HG03442 (cell line): ENCODE measurements around the gene CFAP53.
A peak's percentile ranks its signal among the peaks of the same experiment; 100 is the strongest.
"Not testable (repeated sequence)": the region's sequence is repeated elsewhere in the genome, so short reads cannot be mapped to it uniquely, and the experiment has no call there.

Experiments used
- ATAC-seq: cut with Tn5 transposase; IDR thresholded peaks from one replicate; pipeline ENCODE4 v1.9.1; 2021; ENCODE audit warnings: mild to moderate bottlenecking, moderate library complexity; ENCODE audit not compliant: unreplicated experiment

Gene CFAP53

DNA sequence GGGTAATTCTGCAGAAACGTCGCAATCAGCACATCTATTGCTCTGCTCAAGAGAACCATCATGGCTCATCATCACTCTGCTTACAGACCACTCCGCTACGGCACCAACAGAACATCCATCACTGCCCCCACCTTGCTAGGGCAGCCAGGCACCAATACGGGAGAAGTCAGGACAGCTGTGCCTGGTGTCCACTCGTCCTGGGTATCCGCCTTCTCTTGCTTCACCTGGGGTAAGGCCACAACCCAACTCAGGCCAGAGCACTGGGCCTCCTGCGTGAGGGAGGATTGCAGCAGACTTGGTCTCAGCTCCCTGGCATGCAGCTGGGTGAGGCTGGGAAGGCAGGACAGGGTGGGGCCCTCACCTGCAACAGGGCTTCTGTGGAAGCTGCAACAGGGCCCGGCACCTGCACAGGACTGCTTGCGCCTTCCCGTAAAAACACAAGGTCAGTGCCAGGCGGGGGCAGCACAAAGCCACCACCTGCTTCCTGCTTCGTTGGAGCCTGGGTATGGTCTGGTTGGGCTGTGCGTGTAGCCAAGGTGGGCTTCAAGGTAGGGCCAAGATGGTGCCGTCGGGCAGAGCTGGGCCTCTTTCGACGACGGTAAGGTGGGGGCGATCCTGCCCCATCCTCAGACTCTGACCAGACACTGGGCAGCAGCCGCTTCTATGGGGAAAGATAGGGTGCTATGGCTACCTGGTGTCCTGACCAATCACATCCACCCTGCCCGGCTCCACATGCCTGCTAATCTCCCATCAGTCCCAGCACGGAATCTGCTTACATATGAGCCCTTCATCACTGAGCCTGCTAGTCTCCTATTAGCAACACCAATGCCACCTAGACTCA, 7.1 kb upstream of the CFAP53 start:
- no peak for ATAC-seq

DNA sequence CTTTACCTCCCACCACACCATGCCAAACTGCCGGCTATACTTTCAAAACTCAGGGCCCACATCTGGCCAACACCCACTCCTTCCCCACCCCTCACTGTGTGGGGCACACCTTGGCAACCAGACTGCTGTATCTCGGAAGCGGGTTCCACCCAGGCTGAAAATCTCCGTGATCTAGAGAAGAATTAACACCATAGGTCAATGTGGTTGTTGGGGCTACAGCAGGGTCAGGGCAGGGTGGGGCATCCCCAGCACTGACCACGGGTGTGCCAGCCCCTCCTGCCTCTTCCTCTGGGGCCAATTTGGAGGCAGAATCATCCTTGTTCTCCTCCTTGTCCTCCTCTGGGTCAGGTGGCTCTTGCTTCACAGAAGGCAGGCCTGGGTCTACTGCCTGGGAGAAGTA, 6.3 kb upstream of the CFAP53 start:
- no peak for ATAC-seq

DNA sequence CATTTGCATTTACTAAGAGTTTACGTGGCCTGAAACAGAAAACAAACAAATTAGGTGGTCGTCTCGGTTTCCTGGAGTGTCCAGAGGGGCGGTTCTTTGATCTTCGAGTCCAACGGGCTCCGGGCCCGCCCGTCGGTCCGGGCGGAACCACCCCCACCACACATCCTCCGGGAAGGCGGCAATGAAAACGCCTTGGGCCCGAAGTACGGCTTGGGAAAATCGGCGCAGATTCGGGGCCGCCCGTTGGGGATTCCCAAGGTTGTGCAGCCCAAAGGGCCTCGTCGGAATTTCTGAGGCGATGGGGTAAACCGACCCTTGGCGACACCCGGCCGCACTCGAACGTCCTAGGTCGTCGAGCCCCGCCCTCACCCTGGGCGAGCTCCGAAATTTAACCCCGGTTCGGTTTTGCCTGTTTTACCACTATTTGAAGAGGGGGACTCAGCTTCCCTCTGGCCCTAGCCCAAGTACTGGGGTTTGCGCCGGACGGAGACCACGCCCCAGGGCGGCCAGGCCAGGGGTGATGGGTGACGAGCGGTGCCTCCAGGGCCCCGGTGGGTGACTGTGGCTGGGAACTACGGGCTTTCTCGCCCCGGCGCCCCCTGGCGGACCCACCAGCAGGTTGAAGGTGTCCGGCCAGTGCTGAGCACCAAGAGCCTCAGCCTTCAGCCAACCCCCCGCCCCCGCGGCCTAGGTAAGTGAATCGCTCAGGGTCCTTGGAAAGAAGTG, 1.9 kb upstream of the CFAP53 start:
- peak; percentile 72 for ATAC-seq

- ATAC-seq, result no peak
These were observed 3.3 kb downstream of the CFAP53 start for GRCh38 chr18:50262977-50263376.

DNA sequence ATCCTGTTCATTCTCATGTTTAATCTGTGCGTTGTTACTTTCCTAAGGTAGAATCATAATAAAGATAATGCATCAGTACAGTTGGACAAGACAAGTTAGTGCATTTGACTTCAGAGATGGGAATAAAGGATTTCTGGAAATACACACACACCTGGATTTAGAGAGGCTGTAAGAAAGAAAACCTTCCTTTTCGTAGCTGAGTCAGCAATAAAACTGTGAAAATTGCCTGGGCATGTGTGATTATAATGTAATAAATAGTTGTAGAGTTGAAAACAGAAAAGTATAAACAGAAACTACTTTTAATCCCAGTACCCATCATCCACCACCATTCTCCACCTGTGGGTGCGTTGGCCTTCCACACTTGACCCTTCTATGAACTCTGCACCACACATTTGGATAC, 15.4 kb downstream of the CFAP53 start:
- no peak for ATAC-seq

GRCh38 chr18:50249576-50249975, 16.7 kb downstream of the CFAP53 start:
- no peak for ATAC-seq

DNA sequence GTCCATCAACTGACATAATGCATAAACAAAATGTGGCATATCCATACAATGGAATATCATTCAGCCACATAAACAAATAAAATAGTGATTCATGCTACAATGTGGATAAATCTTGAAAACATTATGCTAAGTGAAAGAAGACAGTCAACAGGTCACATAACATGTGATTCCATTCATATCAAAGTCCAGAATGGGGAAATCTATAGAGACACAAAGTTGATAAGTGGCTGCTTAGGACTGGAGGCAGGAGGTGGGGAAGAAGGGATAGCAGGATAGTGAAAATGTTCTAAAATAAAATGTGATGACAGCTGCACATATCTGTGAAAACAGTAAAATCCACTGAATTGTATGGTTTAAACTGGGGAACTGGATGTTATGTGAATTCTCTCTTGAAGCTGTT, 18.7 kb downstream of the CFAP53 start:
- no peak for ATAC-seq

DNA sequence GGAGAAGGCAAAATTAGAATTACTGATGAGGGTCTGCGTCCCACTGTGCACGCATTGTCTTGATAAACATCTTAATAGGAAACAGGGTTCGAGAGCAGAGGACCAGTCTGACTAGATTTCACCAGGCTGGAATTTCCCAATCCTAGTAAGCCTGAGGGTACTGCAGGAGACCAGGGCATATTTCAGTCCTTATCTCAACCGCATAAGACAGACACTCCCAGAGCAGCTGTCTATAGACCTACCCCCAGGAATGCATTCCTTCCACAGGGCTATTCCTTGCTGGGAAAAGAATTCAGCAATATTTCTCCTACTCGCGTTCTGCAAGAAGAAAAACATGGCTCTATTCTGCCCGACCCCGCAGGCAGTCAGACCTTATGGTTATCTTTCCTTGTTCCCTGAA, 24.5 kb downstream of the CFAP53 start:
- not testable (repeated sequence) for ATAC-seq

- ATAC-seq, result no peak
These were observed 26.2 kb downstream of the CFAP53 start for GRCh38 chr18:50240080-50240563.

DNA sequence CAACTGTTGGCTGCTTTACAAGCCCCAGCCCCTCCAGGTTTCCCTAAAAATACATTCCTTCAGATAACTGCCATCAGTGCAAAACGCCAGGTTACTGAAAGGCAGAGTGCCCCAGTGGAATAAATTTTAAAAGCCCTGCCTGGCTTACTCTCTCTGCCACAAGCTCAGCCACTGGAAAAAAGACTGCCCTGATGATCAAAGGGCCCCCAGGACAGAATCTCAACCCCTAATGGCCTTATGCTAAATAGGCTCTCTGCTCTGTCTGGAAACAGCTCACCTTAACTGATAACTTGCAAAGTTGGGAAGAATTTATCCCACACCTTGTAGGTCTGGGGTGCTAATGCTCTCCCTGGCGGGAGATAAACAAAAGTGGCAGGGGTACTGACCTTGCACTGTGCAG, 33.9 kb downstream of the CFAP53 start:
- no peak for ATAC-seq

DNA sequence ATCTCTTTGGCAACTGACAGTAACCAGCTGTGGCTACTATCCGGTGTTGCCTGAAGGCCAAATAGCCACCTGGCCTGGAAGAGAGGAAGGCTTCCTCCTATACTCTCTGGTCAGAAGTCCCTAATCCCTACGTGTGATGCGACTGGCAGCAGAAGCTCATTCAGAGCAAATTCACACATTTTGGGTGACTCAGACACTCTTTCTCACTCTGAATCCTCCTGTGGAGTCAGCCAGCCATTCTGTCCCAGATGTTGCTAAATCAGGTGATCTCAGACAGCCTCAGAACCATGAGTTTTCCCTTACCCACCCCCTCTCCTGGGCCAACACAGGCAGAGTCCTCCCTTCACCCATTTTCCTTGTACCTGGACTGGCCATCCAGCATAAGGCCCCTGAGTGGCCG, 34.7 kb downstream of the CFAP53 start:
- no peak for ATAC-seq

GRCh38 chr18:50220249-50220648, 46.0 kb downstream of the CFAP53 start:
- ATAC-seq, result not testable (repeated sequence)

- no peak for ATAC-seq
These were observed 47.7 kb downstream of the CFAP53 start for GRCh38 chr18:50218432-50219197.

GRCh38 chr18:50209311-50209710, 57.0 kb downstream of the CFAP53 start:
- ATAC-seq, result no peak

- no peak for ATAC-seq
These were observed 58.6 kb downstream of the CFAP53 start for GRCh38 chr18:50207722-50208121.

GRCh38 chr18:50203801-50204604, 62.3 kb downstream of the CFAP53 start:
- ATAC-seq, result no peak

DNA sequence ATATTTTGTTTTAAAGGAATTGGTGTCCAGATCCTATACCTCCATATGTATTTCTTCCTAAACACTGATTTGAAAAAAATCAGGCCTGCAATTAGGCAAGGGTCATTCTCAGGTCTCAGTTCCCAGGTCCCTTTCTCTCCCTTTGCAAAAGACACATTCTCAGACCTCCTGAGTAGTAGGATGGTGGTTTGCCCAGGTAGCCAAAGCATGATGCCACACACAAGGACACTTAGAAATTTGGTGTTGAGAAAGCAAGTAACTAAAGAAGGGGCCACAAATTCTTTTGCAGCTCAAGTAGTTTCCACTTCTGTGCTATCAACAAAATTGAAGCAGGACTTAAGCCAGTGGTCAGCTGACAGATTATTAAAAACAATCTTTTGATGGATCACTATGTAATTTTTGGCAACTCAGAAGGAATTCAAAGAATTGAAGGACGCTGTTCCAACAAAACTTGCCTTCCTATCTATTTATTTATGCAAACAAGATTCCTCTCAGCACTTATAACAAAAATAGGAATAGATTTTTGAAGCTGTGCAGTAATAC, 64.7 kb downstream of the CFAP53 start:
- ATAC-seq, result no peak

- ATAC-seq, result no peak
These were observed 66.4 kb downstream of the CFAP53 start for GRCh38 chr18:50199921-50200320.

DNA sequence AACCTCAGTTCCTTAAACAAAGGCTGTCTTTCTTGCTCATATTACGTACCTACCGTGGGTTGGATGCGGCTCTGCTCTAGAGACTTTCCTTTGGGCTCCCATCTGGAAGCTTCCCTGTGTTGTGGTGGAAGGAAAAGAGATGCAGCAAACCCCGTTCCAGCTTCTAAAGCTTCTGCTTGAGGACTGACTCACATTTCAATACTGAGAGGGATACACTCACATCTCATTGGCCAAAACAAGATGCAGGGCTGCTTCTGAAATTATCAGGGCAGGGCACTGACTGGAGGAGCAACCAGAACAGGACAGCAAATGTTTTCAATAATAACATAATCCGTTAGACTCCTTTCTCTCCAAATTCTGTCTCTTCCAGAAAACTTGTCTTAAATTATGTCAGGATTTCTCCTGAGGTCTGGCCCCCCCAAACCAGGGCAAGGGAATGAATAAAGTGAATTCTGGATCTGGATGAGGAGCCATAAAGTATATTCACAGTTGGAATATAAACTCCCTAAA, 66.9 kb downstream of the CFAP53 start:
- ATAC-seq, result no peak

DNA sequence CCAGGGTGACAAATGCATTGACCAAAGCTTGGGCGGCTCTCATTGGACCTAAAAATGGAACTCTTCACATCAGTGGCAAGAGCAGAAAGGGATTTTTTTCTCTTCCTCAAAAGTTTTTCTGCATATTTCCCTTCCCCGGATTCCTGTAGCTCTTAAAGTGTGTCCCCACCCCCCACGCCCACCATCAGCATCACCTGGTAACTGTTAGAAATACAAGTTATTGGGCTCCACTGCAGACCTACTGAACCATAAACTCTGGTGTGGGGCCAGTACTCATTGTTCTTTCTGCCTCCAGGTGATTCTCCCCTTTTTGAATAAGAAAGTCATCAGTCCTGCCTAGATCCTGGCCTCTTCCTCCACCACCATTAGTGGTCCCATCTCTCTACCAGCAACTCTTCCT, 70.0 kb downstream of the CFAP53 start:
- ATAC-seq, result no peak
